H1 (cell line): ENCODE results near the gene SMPDL3B. TPM values are rescaled to one million over a fixed set of nuclear protein-coding genes. Genes with fewer than 3 reads are reported as not detected.

Source experiments
- EGR1 ChIP-seq: IDR thresholded peaks from 2 replicates; pipeline ENCODE4 v1.6.1; 2011; ENCODE audit warnings: low read depth, low read length, borderline replicate concordance
- polyA plus RNA-seq, 7 experiments: library from polyadenylated mRNA; depleted of rRNA in 3 of 7; stranded (reverse) in 5 of 7; unstranded in 2 of 7; fragments of >200 nt in 5 of 7; fragments of 200-250 nt in 2 of 7; gene quantifications; 1 replicate in 5 of 7; 2 replicates in 1 of 7; 4 replicates in 1 of 7; pipeline versions ENCODE4 v1.2.1 to v1.2.3, GENCODE V29; 2011 to 2013; ENCODE audit warnings: missing spikeins in 2 of 7, mixed read lengths in 2 of 7
- total RNA-seq: library from RNA; stranded (reverse); fragmentation: NEBNext Ultra II Directional; extraction: Animal tissue kit (Norgen Biotek cat#: 25700); gene quantifications from 2 replicates; pipeline ENCODE4 v1.2.1, GENCODE V29; 2021

Gene SMPDL3B
- total and polyA plus RNA-seq, 2 of the 8 experiments (the other 6 are each of a cell fraction or from before 2014, with no cell fraction given), result 54.7 to 143 TPM

- no peak for TF ChIP-seq EGR1
- TF ChIP-seq, all 59 proteins: peak for 0
Measured at GRCh38 chr1:27887215-27888021, 47.4 kb upstream of the SMPDL3B start (continued).
